SK-N-SH treated with all-trans-retinoic acid at 6 μM for 48 hours (cell line): Measurements from ENCODE around the gene CLK2.

Experiments
- ATAC-seq: fragments of 200-7000 bp; cut with Tn5 transposase; 3 replicates; pipeline ENCODE4 v1.9.1; 2020; ENCODE audit warnings: mild to moderate bottlenecking, moderate library complexity
- ARNTL ChIP-seq: fragments of 450-650 bp; formaldehyde crosslinking; IDR thresholded peaks from 2 replicates; pipeline ENCODE4 v1.5.0; 2020; ENCODE audit warnings: low read depth, mild to moderate bottlenecking, moderate library complexity, borderline replicate concordance
- BACH2 ChIP-seq: fragments of 250-450 bp; sonication (Bioruptor Pico); IDR thresholded peaks from 2 replicates; pipeline ENCODE4 v1.9.0; 2021; ENCODE audit warnings: mild to moderate bottlenecking, borderline replicate concordance
- CSDC2 ChIP-seq: fragments of 250-450 bp; sonication (Bioruptor Pico); IDR thresholded peaks from 2 replicates; pipeline ENCODE4 v1.5.0; 2020; ENCODE audit warnings: mild to moderate bottlenecking, moderate library complexity
- ESRRG ChIP-seq: fragments of 250-450 bp; sonication (Bioruptor Pico); IDR thresholded peaks from 2 replicates; pipeline ENCODE4 v1.6.1; 2021; ENCODE audit warnings: mild to moderate bottlenecking
- GLIS3 ChIP-seq: fragments of 250-450 bp; sonication (Bioruptor Pico); IDR thresholded peaks from 2 replicates; pipeline ENCODE4 v1.5.0; 2020; ENCODE audit warnings: mild to moderate bottlenecking, moderate library complexity
- ISL1 ChIP-seq: fragments of 250-450 bp; sonication (Bioruptor Pico); IDR thresholded peaks from 2 replicates; pipeline ENCODE4 v2.1.2; 2022; ENCODE audit warnings: mild to moderate bottlenecking, moderate library complexity
- OSR1 ChIP-seq: fragments of 250-450 bp; sonication (Bioruptor Pico); IDR thresholded peaks from 2 replicates; pipeline ENCODE4 v1.8.0; 2022; ENCODE audit warnings: moderate library complexity, mild to moderate bottlenecking, inconsistent platforms
- PPARA ChIP-seq: fragments of 250-450 bp; sonication (Bioruptor Pico); IDR thresholded peaks from 2 replicates; pipeline ENCODE4 v1.5.0; 2020; ENCODE audit warnings: mild to moderate bottlenecking, borderline replicate concordance
- RARB ChIP-seq: fragments of 250-450 bp; sonication (Bioruptor Pico); IDR thresholded peaks from 2 replicates; pipeline ENCODE4 v1.8.0; 2021; ENCODE audit warnings: mild to moderate bottlenecking, moderate library complexity
- SNAI2 ChIP-seq: fragments of 250-450 bp; sonication (Bioruptor Pico); IDR thresholded peaks from 2 replicates; pipeline ENCODE4 v1.5.0; 2020; ENCODE audit warnings: mild to moderate bottlenecking, moderate library complexity
- TCF4 ChIP-seq: fragments of 250-450 bp; sonication (Bioruptor Pico); IDR thresholded peaks from 2 replicates; pipeline ENCODE4 v1.8.0; 2021; ENCODE audit warnings: mild to moderate bottlenecking, moderate library complexity, borderline replicate concordance
- TOX ChIP-seq: fragments of 250-450 bp; sonication (Bioruptor Pico); IDR thresholded peaks from 2 replicates; pipeline ENCODE4 v1.8.0; 2021; ENCODE audit warnings: mild to moderate bottlenecking, moderate library complexity, borderline replicate concordance
- ZC3H10 ChIP-seq: fragments of 250-450 bp; sonication (Bioruptor Pico); IDR thresholded peaks from 2 replicates; pipeline ENCODE4 v1.5.1; 2021; ENCODE audit warnings: mild to moderate bottlenecking, moderate library complexity
- ZFP3 ChIP-seq: fragments of 250-450 bp; sonication (Bioruptor Pico); IDR thresholded peaks from 2 replicates; pipeline ENCODE4 v1.5.0; 2020; ENCODE audit warnings: mild to moderate bottlenecking, moderate library complexity
- ZFP30 ChIP-seq: fragments of 450-650 bp; formaldehyde crosslinking; IDR thresholded peaks from 2 replicates; pipeline ENCODE4 v1.5.0; 2022; ENCODE audit warnings: mild to moderate bottlenecking, moderate library complexity
- ZNF565 ChIP-seq: fragments of 450-650 bp; formaldehyde crosslinking; conservative IDR thresholded peaks from 2 replicates; pipeline ENCODE4 v1.5.0; 2020; ENCODE audit warnings: low read depth, mild to moderate bottlenecking, moderate library complexity
- ZNF70 ChIP-seq: fragments of 450-650 bp; formaldehyde crosslinking; IDR thresholded peaks from 2 replicates; pipeline ENCODE4 v1.5.0; 2020; ENCODE audit warnings: mild to moderate bottlenecking, moderate library complexity
- ZNF8 ChIP-seq: fragments of 450-650 bp; formaldehyde crosslinking; IDR thresholded peaks from 2 replicates; pipeline ENCODE4 v1.5.0; 2020; ENCODE audit warnings: mild to moderate bottlenecking, moderate library complexity
- TF ChIP-seq, protein P1 (sequence below): fragments of 250-450 bp; sonication (Bioruptor Pico); IDR thresholded peaks from 2 replicates; pipeline ENCODE4 v1.5.0; 2020; ENCODE audit warnings: mild to moderate bottlenecking, moderate library complexity
- TF ChIP-seq, protein P2 (sequence below): fragments of 250-450 bp; sonication (Bioruptor Pico); IDR thresholded peaks from 2 replicates; pipeline ENCODE4 v1.5.1; 2020; ENCODE audit warnings: low read depth, mild to moderate bottlenecking, moderate library complexity
- TF ChIP-seq, protein P3 (sequence below): fragments of 250-450 bp; sonication (Bioruptor Pico); IDR thresholded peaks from 2 replicates; pipeline ENCODE4 v1.8.0; 2020; ENCODE audit warnings: mild to moderate bottlenecking, moderate library complexity, borderline replicate concordance
- TF ChIP-seq, protein P4 (sequence below): fragments of 250-450 bp; sonication (Bioruptor Pico); IDR thresholded peaks from 2 replicates; pipeline ENCODE4 v1.8.0; 2021; ENCODE audit warnings: low read depth, mild to moderate bottlenecking, moderate library complexity, borderline replicate concordance

Gene CLK2

DNA sequence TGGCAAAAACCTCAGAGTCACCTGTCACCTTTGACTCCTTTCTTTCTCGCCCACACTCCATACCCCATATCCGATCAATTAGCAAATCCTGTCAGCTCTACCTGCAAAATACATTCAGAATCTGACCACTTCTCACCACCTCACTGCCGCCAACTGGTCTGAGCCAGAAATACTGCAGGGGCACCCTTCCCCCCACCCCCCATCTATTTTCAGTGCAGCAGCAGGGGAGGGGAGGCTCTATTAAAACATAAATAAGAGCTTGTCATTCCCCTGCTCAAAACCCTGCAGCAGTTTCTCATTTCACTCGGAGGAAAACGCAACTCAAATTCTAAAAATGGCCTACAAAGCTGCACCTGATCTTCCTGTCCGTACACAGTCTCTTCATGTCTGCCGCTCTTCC lies 24.1 kb upstream of the CLK2 start:
- TF ChIP-seq, protein P1, sequence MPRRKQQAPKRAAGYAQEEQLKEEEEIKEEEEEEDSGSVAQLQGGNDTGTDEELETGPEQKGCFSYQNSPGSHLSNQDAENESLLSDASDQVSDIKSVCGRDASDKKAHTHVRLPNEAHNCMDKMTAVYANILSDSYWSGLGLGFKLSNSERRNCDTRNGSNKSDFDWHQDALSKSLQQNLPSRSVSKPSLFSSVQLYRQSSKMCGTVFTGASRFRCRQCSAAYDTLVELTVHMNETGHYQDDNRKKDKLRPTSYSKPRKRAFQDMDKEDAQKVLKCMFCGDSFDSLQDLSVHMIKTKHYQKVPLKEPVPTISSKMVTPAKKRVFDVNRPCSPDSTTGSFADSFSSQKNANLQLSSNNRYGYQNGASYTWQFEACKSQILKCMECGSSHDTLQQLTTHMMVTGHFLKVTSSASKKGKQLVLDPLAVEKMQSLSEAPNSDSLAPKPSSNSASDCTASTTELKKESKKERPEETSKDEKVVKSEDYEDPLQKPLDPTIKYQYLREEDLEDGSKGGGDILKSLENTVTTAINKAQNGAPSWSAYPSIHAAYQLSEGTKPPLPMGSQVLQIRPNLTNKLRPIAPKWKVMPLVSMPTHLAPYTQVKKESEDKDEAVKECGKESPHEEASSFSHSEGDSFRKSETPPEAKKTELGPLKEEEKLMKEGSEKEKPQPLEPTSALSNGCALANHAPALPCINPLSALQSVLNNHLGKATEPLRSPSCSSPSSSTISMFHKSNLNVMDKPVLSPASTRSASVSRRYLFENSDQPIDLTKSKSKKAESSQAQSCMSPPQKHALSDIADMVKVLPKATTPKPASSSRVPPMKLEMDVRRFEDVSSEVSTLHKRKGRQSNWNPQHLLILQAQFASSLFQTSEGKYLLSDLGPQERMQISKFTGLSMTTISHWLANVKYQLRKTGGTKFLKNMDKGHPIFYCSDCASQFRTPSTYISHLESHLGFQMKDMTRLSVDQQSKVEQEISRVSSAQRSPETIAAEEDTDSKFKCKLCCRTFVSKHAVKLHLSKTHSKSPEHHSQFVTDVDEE (CRISPR knock-in tag), result no peak
- TF ChIP-seq, protein P2, sequence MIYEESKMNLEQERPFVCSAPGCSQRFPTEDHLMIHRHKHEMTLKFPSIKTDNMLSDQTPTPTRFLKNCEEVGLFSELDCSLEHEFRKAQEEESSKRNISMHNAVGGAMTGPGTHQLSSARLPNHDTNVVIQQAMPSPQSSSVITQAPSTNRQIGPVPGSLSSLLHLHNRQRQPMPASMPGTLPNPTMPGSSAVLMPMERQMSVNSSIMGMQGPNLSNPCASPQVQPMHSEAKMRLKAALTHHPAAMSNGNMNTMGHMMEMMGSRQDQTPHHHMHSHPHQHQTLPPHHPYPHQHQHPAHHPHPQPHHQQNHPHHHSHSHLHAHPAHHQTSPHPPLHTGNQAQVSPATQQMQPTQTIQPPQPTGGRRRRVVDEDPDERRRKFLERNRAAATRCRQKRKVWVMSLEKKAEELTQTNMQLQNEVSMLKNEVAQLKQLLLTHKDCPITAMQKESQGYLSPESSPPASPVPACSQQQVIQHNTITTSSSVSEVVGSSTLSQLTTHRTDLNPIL (CRISPR knock-in tag), result no peak
- TF ChIP-seq ISL1 (CRISPR knock-in tag) (no peak), ZNF565 (CRISPR knock-in tag) (no peak), SNAI2 (CRISPR knock-in tag) (no peak), TCF4 (CRISPR knock-in tag) (no peak), ZNF8 (CRISPR knock-in tag) (no peak), ESRRG (CRISPR knock-in tag) (no peak), ZFP30 (no peak), PPARA (CRISPR knock-in tag) (no peak), ZC3H10 (CRISPR knock-in tag) (no peak), BACH2 (CRISPR knock-in tag) (no peak), ZFP3 (no peak), RARB (CRISPR knock-in tag) (no peak), OSR1 (CRISPR knock-in tag) (no peak), CSDC2 (CRISPR knock-in tag) (no peak), ARNTL (CRISPR knock-in tag) (no peak), TOX (CRISPR knock-in tag) (no peak)
- TF ChIP-seq, protein P3, sequence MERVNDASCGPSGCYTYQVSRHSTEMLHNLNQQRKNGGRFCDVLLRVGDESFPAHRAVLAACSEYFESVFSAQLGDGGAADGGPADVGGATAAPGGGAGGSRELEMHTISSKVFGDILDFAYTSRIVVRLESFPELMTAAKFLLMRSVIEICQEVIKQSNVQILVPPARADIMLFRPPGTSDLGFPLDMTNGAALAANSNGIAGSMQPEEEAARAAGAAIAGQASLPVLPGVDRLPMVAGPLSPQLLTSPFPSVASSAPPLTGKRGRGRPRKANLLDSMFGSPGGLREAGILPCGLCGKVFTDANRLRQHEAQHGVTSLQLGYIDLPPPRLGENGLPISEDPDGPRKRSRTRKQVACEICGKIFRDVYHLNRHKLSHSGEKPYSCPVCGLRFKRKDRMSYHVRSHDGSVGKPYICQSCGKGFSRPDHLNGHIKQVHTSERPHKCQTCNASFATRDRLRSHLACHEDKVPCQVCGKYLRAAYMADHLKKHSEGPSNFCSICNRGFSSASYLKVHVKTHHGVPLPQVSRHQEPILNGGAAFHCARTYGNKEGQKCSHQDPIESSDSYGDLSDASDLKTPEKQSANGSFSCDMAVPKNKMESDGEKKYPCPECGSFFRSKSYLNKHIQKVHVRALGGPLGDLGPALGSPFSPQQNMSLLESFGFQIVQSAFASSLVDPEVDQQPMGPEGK, result no peak
- TF ChIP-seq, protein P4, sequence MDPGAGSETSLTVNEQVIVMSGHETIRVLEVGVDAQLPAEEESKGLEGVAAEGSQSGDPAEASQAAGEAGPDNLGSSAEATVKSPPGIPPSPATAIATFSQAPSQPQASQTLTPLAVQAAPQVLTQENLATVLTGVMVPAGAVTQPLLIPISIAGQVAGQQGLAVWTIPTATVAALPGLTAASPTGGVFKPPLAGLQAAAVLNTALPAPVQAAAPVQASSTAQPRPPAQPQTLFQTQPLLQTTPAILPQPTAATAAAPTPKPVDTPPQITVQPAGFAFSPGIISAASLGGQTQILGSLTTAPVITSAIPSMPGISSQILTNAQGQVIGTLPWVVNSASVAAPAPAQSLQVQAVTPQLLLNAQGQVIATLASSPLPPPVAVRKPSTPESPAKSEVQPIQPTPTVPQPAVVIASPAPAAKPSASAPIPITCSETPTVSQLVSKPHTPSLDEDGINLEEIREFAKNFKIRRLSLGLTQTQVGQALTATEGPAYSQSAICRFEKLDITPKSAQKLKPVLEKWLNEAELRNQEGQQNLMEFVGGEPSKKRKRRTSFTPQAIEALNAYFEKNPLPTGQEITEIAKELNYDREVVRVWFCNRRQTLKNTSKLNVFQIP (CRISPR knock-in tag), result no peak
- TF ChIP-seq, all 23 proteins: peak for 0
- ATAC-seq, result no peak

DNA sequence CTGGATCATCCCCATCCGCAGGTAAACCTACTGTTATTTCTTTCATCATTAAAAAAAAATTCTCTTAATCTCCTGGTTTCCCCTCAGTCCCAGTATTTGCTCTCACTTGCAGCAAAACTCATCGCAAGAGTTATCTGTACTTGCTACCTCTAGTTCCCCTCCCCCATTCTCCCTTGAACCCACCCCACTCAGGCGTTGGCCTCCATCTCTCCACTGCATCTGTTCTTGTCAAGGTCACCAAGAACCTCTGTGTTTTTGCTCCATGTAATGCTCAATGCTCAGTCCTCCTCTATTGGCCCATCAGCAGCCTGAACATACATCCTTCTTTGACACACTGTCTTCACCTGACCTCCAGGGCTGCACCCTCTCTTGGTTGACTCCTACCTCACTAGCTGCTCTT lies 23.4 kb upstream of the CLK2 start:
- TF ChIP-seq, protein P2 (CRISPR knock-in tag), result no peak
- TF ChIP-seq BACH2 (CRISPR knock-in tag) (no peak), TCF4 (CRISPR knock-in tag) (no peak), ZNF70 (no peak), ZNF565 (CRISPR knock-in tag) (no peak), ESRRG (CRISPR knock-in tag) (no peak), CSDC2 (CRISPR knock-in tag) (no peak), ZFP30 (no peak)
- TF ChIP-seq, all 23 proteins: peak for 0
- ATAC-seq, result no peak

DNA sequence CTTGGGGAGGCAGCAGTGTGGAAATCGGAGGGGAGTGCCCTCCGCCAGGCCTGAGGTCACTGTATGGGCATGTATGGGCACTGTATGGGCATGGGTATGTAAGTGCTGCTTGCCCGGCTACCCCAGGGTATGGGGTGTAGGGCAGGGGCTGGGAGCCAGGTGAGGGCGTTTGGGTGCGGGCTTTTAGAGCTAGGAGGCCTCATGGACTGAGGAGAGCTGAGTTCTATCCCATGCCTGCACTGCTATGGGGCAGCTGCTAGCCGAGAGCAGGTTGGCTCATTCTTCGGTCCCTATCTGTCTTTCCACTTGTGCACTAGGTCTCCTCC lies 22.6 kb upstream of the CLK2 start:
- TF ChIP-seq, protein P1 (CRISPR knock-in tag), result no peak
- no peak for TF ChIP-seq ARNTL (CRISPR knock-in tag)
- no peak for TF ChIP-seq GLIS3 (CRISPR knock-in tag)
- no peak for TF ChIP-seq TOX (CRISPR knock-in tag)
- no peak for ATAC-seq
